Adrenal gland (tissue), 5 donors: ENCODE data around the gene SLCO1B1.
"Not testable (repeated sequence)": the region's sequence is repeated elsewhere in the genome, so short reads cannot be mapped to it uniquely, and the experiment has no call there.

Source experiments
- CTCF ChIP-seq, 6 experiments: fragments of 450-650 bp in 4 of 6; fragments of 200-600 bp in 2 of 6; sonication (generic) in 1 of 6; IDR thresholded peaks; 1 replicate in 5 of 6; 2 replicates in 1 of 6; pipeline versions ENCODE4 v1.5.1 to v1.8.0; 2016 to 2021; ENCODE audit warnings: antibody characterized with exemption in 6 of 6, mild to moderate bottlenecking in 2 of 6, moderate library complexity in 1 of 6
- POLR2A ChIP-seq, 2 donors: fragments of 450-650 bp; IDR thresholded peaks; one replicate each; pipeline ENCODE4 v1.6.1; 2017; ENCODE audit warnings: antibody characterized with exemption in 2 of 2, mild to moderate bottlenecking in 2 of 2, moderate library complexity in 1 of 2
- donor health status: DM: no; HTN: no; CAD: no.

- not testable (repeated sequence) for TF ChIP-seq CTCF, POLR2A (IDR thresholded peaks at IDR 0.05)
These were observed 6.5 kb downstream of the SLCO1B1 start for GRCh38 chr12:21137318-21137999.
